Retinal pigment epithelial cell (primary cell): ENCODE measurements around the gene N4BP2.
A peak's percentile ranks its signal among the peaks of the same experiment; 100 is the strongest.

Experiments used
- DNase-seq: peaks from one replicate; pipeline ENCODE4 v3.0.0-alpha.2; 2010; ENCODE audit warnings: low read depth
- H3K4me3 ChIP-seq: 2 replicates; pipeline ENCODE4 v1.5.1; 2011; ENCODE audit warnings: mild to moderate bottlenecking, low read length, control low read depth, moderate library complexity
- TF ChIP-seq, protein P1 (sequence below): conservative IDR thresholded peaks from 2 replicates; pipeline ENCODE4 v1.5.1; 2011; ENCODE audit warnings: low read depth, low read length, control low read depth, inconsistent platforms

Gene N4BP2

DNA sequence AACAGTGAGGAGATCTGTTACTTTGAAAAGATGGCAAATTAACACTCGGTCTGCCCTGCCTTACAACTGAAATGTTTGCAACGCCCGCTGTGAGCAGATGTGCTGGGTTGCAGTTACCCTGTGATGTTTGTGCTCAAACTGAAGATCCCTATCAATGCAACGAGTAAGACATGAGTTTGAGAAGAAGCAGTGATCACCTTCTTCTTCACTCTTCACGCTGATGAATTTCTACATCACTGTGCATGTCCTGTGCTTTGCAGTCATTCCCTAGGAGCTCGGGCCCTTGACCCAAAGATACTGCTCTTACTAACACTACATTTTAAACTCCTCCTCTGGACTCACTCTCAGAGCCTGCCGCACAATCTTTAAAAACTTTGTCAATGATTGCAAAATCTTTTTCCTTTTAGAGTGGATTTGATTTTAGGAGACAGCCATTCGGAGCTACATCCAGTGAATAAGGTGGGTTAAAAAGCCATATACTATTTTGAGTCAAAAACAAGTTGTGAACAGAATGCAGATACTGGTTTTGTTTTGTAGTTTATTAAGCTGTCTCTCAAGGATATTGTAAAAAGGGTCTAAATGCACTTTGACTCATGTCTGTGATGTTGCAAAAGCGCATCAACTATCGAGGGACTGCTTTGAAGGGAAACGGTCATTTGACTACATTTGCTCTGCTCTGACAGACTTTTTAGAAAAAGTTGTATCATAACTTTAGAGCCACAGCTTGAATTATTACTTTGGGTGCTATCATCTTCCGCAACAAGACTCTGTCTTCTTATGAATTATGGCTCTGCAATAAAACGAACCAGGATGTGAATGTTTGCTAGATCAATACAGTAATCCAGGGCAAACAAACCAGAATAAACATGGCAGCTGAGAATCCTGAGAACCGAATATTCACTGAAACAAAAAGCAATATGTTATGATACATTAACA lies 134.5 kb downstream of the N4BP2 start:
- DNase-seq = no peak

DNA sequence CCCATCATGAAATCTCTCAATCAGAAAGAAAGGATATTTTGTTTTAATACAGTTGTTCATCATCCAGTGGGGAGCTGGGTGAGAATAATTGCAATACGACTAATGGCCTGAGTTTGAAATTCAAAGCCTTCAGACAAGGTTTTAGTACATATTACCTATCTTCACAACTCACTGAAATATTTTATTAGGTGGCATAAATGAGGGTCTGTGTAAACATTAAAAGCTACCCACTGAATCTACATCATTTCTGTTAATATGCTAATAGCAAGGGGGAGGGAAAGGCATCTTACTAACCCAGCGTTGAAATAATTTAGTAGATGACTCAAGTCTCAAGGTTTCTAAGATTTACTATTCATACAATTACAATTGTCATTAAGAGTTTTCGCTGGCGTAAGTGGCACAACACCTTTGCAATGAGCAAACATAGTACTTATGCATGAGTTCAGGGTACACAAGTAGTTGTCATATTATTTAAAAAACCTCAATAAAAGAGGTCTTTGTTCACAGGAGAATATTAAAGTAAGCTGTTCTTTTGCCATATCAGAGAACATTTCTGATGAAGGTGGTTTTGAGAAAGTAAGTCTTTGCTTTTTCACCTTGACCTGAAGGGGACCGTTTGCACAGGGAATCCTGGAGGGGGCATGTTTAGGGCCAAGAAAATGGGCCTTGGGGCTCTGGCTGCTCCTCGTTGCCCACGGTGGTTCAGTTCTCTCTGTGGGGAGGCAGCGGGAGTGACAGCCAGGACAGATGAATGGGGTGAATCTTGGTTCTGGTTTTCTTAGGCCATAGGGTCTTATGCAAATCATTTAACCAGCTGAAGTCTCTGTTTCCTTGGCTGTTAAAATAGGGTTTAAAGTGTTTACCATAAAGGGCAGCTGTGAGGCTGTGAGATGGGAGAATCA lies 135.7 kb downstream of the N4BP2 start:
- H3K4me3 ChIP-seq = no peak overlapping the region
- TF ChIP-seq, protein P1, sequence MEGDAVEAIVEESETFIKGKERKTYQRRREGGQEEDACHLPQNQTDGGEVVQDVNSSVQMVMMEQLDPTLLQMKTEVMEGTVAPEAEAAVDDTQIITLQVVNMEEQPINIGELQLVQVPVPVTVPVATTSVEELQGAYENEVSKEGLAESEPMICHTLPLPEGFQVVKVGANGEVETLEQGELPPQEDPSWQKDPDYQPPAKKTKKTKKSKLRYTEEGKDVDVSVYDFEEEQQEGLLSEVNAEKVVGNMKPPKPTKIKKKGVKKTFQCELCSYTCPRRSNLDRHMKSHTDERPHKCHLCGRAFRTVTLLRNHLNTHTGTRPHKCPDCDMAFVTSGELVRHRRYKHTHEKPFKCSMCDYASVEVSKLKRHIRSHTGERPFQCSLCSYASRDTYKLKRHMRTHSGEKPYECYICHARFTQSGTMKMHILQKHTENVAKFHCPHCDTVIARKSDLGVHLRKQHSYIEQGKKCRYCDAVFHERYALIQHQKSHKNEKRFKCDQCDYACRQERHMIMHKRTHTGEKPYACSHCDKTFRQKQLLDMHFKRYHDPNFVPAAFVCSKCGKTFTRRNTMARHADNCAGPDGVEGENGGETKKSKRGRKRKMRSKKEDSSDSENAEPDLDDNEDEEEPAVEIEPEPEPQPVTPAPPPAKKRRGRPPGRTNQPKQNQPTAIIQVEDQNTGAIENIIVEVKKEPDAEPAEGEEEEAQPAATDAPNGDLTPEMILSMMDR = no peak
- no peak for DNase-seq

More for the DNA sequence above, 134.5 kb downstream of the N4BP2 start:
- TF ChIP-seq, protein P1 = no peak
- no peak overlapping the region for H3K4me3 ChIP-seq

DNA sequence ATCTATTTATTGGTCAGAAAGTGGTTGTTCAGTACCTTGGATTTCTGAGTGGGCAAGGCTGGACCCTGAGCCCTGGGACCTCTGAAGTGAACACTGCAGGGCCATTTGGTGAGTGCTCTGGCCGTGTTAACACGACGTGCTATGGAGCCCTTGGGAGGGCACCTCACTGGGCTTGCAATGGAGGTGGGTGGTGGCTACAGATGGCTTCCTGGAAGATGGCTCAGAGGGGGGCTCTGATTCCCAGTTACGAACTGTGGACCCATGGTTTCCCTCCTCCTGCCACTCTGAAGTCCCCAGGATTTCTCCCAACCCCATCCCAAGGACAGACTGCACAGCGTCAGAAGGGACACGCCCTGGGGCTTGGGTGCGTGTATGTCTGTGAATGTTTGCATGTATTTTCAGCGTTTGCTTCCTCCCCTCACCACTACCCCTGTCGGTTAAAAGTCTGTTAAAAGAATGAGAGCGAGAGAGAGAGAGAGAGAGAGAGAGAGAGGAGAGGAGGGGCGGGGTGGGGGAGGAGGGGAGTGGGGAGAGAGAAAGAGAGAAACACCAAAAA lies 136.4 kb downstream of the N4BP2 start:
- no peak overlapping the region for H3K4me3 ChIP-seq
- DNase-seq = no peak
- TF ChIP-seq, protein P1 = no peak

DNA sequence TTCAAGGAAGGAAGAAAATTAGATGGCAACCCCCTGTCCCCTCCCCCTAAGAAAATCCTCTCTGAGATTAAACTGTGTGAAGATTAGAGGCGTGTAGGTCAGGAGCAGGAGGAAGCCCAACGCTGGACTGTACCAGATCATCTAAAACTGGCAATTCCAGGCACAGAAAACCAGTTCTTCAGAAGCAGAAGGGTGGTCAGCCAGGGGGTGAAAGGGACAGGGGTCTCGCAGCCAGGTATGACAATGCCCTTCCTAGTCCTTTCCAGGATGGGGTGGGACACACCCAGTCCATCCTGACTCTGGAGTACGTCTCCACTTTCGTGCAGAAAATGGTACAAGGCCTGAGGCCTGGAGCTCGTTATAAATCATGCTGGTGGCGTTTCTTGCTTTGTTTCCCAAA lies 136.9 kb downstream of the N4BP2 start:
- H3K4me3 ChIP-seq = no peak overlapping the region
- no peak for DNase-seq
- TF ChIP-seq, protein P1 = no peak

DNA sequence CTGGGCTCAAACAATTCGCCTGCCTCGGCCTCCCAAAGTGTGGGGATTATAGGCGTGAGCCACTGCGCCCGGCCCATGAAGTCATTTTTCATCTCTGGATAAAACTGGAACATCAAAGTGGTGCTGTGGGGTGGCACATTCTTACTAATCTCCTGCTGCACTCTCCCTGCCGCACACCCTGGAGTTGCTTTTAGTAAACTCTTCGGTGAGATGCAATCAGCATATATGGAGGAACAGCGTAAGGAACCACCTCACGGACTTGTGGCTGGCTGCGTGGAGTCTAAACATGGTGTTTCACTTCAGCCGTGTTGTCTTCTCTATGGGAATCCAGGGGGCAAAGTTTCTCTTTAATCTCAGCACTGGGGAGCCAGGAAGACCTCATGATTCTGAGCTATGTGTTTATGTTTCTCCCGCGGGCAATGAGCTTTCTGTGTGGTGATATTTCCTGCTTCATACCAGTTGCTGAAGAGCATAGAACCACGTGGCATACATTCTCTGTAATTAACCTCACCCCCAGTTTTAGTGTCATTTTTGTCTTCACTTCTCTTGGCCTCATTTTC lies 138.0 kb downstream of the N4BP2 start:
- peak overlapping the region; percentile 9 for H3K4me3 ChIP-seq
- TF ChIP-seq, protein P1 = no peak

DNA sequence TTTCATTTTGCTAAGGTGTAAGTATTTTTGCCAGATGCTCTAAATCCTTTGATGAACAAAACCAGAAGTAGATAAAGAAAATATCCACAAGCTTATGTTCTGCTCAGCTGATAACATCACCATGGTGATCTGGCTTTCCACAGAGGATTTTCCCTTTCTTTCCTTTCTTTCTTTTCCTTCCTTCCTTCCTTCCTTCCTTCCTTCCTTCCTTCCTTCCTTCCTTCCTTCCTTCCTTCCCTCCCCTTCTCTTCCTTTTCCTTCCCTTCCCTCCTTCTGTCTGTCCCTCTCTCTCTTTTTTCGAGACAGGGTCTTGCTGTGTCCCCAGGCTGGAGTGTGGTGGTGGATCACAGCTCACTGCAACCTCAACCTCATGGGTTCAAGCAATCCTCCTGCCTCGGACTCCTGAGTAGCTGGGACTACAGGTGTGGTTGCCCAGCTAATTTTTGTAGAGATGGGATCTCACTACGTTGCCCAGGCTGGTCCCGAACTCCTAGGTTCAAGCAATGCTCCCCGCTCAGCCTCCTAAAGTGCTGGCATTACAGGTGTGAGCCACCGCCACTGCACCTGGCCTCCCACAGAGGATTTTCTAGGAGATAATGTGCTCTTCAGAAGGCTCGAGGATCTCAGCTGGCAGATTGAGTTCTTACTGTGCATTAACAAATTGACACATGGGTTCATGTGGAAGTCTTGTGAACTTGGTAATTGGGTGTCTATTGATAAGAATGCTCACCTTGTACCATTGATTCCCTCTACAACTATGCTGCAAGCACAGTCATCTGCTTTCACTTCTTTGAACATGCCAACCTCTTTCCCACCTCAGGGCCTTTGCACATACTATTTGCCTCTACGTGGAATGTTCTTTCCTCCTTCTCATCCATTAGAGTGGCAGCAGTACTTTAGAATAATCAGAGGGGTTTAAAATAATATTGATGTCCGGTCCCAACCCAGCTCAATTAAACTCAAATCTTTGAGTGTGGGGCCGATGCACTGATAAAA lies 138.8 kb downstream of the N4BP2 start:
- H3K4me3 ChIP-seq = no peak overlapping the region
- TF ChIP-seq, protein P1 = no peak
- no peak for DNase-seq

More for the DNA sequence above, 138.0 kb downstream of the N4BP2 start:
- DNase-seq = no peak
